ENCODE results near the gene URAD.
"Not testable (repeated sequence)": the region's sequence is repeated elsewhere in the genome, so short reads cannot be mapped to it uniquely, and the experiment has no call there.

The URAD gene

GRCh38 chr13:27969866-27970229, 18.6 kb downstream of the URAD start:
- no peak for DNase-seq

- no peak for DNase-seq
Measured at GRCh38 chr13:27969082-27969865, 19.2 kb downstream of the URAD start, which contains the start of gene CDX2. CDX2 (minus strand) TSS chr13:27969315; CDS start chr13:27969006, 309 bp downstream.

- no peak for DNase-seq
Measured at GRCh38 chr13:27968316-27969081, 20.0 kb downstream of the URAD start.

GRCh38 chr13:27967736-27968315, 20.7 kb downstream of the URAD start:
- DNase-seq, result no peak

- no peak for DNase-seq
Measured at GRCh38 chr13:27967203-27967735, 21.2 kb downstream of the URAD start.

- no peak for DNase-seq
Measured at GRCh38 chr13:27966641-27967202, 21.8 kb downstream of the URAD start.

GRCh38 chr13:27965740-27966640, 22.5 kb downstream of the URAD start:
- no peak for DNase-seq

GRCh38 chr13:27965343-27965739, 23.2 kb downstream of the URAD start:
- no peak for DNase-seq

GRCh38 chr13:27964741-27965323, 23.7 kb downstream of the URAD start:
- no peak for DNase-seq

- DNase-seq, result not testable (repeated sequence)
Measured at GRCh38 chr13:27964206-27964605, 24.3 kb downstream of the URAD start.

GRCh38 chr13:27963491-27963890, 25.0 kb downstream of the URAD start:
- no peak for DNase-seq

GRCh38 chr13:27962982-27963381, 25.5 kb downstream of the URAD start:
- DNase-seq, result no peak

GRCh38 chr13:27962128-27962841, 26.2 kb downstream of the URAD start:
- no peak for DNase-seq

- no peak for DNase-seq
Measured at GRCh38 chr13:27961227-27962085, 27.0 kb downstream of the URAD start.

- peak; percentile 53 for DNase-seq
Measured at GRCh38 chr13:27960362-27961226, 27.9 kb downstream of the URAD start.

GRCh38 chr13:27959976-27960361, 28.5 kb downstream of the URAD start:
- no peak for DNase-seq

GRCh38 chr13:27956576-27957300, 31.8 kb downstream of the URAD start:
- no peak for DNase-seq

- no peak for DNase-seq
Measured at GRCh38 chr13:27955014-27955591, 33.4 kb downstream of the URAD start.
